SHP77 treated with DMSO at 0.1 percent for 48 hours (cell line): ENCODE results near the gene WNT5B.
A peak's percentile ranks its signal among the peaks of the same experiment; 100 is the strongest.

Source experiments
- DNase-seq: peaks from one replicate; lab custom pipeline; 2025; lab: John Stamatoyannopoulos, UW

Gene WNT5B

GRCh38 chr12:1651946-1652345 is 22.9 kb downstream of the WNT5B start:
- no peak for DNase-seq

GRCh38 chr12:1655225-1655788 is 26.3 kb downstream of the WNT5B start:
- no peak for DNase-seq

GRCh38 chr12:1656902-1657301 is 27.9 kb downstream of the WNT5B start:
- no peak for DNase-seq

GRCh38 chr12:1657688-1658087 is 28.7 kb downstream of the WNT5B start:
- DNase-seq, result no peak

- DNase-seq, result no peak
Measured at GRCh38 chr12:1660304-1661187, 31.5 kb downstream of the WNT5B start.

GRCh38 chr12:1661553-1662335 is 32.7 kb downstream of the WNT5B start:
- DNase-seq, result no peak

GRCh38 chr12:1662761-1663439 is 33.9 kb downstream of the WNT5B start:
- no peak for DNase-seq

- no peak for DNase-seq
Measured at GRCh38 chr12:1663440-1664132, 34.6 kb downstream of the WNT5B start.

- DNase-seq, result no peak
Measured at GRCh38 chr12:1665366-1665765, 36.3 kb downstream of the WNT5B start.

GRCh38 chr12:1666215-1666614 is 37.2 kb downstream of the WNT5B start:
- DNase-seq, result no peak

- no peak for DNase-seq
Measured at GRCh38 chr12:1666685-1667162, 37.7 kb downstream of the WNT5B start.

GRCh38 chr12:1668833-1669543 is 40.0 kb downstream of the WNT5B start:
- DNase-seq, result no peak

- DNase-seq, result no peak
Measured at GRCh38 chr12:1670358-1671268, 41.6 kb downstream of the WNT5B start.

GRCh38 chr12:1676043-1676442 is 47.0 kb downstream of the WNT5B start:
- no peak for DNase-seq

- DNase-seq, result no peak
Measured at GRCh38 chr12:1680804-1681492, 51.9 kb downstream of the WNT5B start.

GRCh38 chr12:1681493-1681807 is 52.4 kb downstream of the WNT5B start:
- no peak for DNase-seq

GRCh38 chr12:1688086-1688710 is 59.2 kb downstream of the WNT5B start:
- no peak for DNase-seq

- peak; percentile 69 for DNase-seq
Measured at GRCh38 chr12:1690578-1691122, 61.6 kb downstream of the WNT5B start, which contains the start of gene ADIPOR2. TSS of gene ADIPOR2 (plus strand) at chr12:1691070. CDS start at chr12:1754344, 63,274 bp downstream.
